ENCODE data around the gene SLC26A1.

SLC26A1 gene

DNA sequence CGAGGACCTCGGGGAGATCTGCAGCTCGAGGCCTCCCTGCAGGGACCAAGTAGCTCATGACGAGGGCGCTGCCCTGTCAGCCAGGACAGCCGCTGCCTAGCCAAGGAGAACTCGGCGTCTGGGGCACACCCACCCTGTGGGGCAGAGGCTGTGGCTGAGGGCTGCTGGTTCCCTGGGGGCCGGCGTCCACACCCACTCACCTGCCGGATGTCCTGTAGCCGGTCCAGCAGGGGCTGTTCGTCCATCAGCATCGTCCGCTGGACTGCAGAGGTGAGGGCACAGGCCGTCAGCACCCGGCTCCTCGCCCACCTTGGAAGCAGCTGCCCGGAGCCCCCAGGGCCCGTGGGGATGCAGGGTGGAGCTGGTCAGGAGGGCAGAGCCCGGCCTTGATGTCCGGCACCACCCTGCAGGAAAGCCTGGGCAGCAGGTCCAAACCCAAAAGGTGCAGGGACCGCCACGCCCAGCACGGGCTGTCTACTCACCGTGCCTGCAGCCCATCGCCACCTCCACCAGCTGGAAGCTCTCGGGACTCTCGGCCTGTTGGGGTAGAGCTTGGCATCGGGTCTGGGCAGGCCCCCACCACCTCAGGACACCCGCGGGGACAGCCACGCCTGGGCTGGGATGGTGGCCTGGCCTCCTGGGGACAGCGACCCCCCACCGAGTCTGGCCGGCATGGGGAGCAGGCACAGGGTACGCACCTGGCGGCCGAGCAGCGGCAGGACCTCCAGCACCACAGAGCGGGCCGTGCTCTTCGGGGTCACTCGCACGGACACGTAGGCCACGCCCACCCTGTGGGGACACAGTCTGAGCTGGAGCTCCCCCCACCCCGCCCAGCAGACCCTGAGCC, 26.7 kb downstream of the SLC26A1 start:
- Histone ChIP-seq H4K20me1 (ENCODE audit: insufficient read depth, low read length) (no peaks in the 10 kb centered on the region), H3K36me3 (ENCODE audit: insufficient read depth, low read length) (no peaks in the 10 kb centered on the region), H3F3A (ENCODE audit: insufficient read depth, low read length) (no peaks in the 10 kb centered on the region)

GRCh38 chr4:965766-966134, 27.5 kb downstream of the SLC26A1 start:
- TF ChIP-seq EZH2 (IDR thresholded peaks at IDR 0.05; ENCODE audit: borderline replicate concordance, low read length) (no peak), CTCF (IDR thresholded peaks at IDR 0.05; ENCODE audit: low read length) (no peak)
- no peaks in the 10 kb centered on the region for H3K9me2 ChIP-seq (ENCODE audit: low read depth, low read length)

More for the DNA sequence above, 26.7 kb downstream of the SLC26A1 start:
- Histone ChIP-seq H3K4me1 (ENCODE audit: insufficient read depth, low read length, severe bottlenecking) (peaks cover 3% of the 10 kb centered on the region), H3K4me2 (ENCODE audit: low read length) (no peak overlapping the region), H3K79me2 (ENCODE audit: insufficient read depth, low read length) (no peaks in the 10 kb centered on the region), H3K4me3 (ENCODE audit: low read depth, low read length, poor library complexity, severe bottlenecking) (no peak overlapping the region), H3K27me3 (ENCODE audit: insufficient read depth, low read length) (no peaks in the 10 kb centered on the region), H2AFZ (ENCODE audit: low read length) (no peak overlapping the region), H3K27ac (ENCODE audit: low read depth, low read length, poor library complexity, severe bottlenecking) (no peak overlapping the region), H3K9ac (ENCODE audit: low read length) (no peak overlapping the region), H3K9me3 (ENCODE audit: low read length) (no peaks in the 10 kb centered on the region), H3K9me2 (ENCODE audit: low read depth, low read length) (no peaks in the 10 kb centered on the region)
- no peak for TF ChIP-seq CTCF (IDR thresholded peaks at IDR 0.05; ENCODE audit: low read length)

DNA sequence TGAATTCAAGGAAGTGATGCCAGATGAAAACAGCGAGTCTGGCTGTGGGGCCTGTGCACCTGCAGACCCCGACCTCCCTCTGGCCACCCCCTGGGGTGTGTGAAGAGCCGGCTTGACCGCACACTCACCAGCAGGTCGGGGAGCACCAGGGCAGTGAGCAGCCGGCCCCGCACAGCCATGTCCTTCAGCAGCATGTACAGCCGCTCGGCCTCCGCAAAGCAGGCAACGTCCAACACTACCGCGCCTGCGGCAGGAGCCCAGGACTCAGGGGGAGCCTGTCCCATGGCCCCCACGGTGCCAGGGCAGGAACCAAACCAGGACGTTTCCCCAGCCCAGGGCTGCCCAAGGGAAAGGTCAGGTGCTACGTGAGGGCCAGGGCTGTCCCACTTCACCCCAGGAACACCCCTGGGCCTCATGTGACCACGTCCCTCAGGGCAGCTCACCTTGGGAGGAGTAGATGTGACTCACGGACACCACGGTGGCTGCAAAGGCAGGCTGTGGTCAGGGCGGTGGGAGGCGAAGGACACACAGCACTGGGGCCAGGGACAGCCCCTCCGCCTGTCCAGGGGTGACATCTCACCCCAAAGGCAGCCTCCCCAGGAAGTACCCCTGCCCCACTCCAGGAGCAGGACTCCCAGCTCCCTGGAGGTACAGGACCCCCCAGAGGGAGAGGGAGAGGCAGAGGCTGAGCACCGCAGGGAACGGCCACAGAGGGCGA, 28.0 kb downstream of the SLC26A1 start:
- Histone ChIP-seq H4K20me1 (ENCODE audit: insufficient read depth, low read length) (no peaks in the 10 kb centered on the region), H3K36me3 (ENCODE audit: insufficient read depth, low read length) (no peaks in the 10 kb centered on the region), H3K9me2 (ENCODE audit: low read depth, low read length) (no peaks in the 10 kb centered on the region), H3K4me2 (ENCODE audit: low read length) (no peak overlapping the region), H3K9me3 (ENCODE audit: low read length) (no peaks in the 10 kb centered on the region), H3K9ac (ENCODE audit: low read length) (no peak overlapping the region), H2AFZ (ENCODE audit: low read length) (no peak overlapping the region), H3K79me2 (ENCODE audit: insufficient read depth, low read length) (no peaks in the 10 kb centered on the region), H3K27ac (ENCODE audit: low read depth, low read length, poor library complexity, severe bottlenecking) (no peak overlapping the region), H3F3A (ENCODE audit: insufficient read depth, low read length) (no peaks in the 10 kb centered on the region), H3K4me3 (ENCODE audit: low read depth, low read length, poor library complexity, severe bottlenecking) (no peak overlapping the region), H3K4me1 (ENCODE audit: insufficient read depth, low read length, severe bottlenecking) (peaks cover 3% of the 10 kb centered on the region), H3K27me3 (ENCODE audit: insufficient read depth, low read length) (no peaks in the 10 kb centered on the region)
- TF ChIP-seq CTCF (IDR thresholded peaks at IDR 0.05; ENCODE audit: low read length): no peak

More at GRCh38 chr4:965766-966134, 27.5 kb downstream of the SLC26A1 start:
- Histone ChIP-seq H3K79me2 (ENCODE audit: insufficient read depth, low read length) (no peaks in the 10 kb centered on the region), H3K27me3 (ENCODE audit: insufficient read depth, low read length) (no peaks in the 10 kb centered on the region), H2AFZ (ENCODE audit: low read length) (no peak overlapping the region), H3K9ac (ENCODE audit: low read length) (no peak overlapping the region), H3K27ac (ENCODE audit: low read depth, low read length, poor library complexity, severe bottlenecking) (no peak overlapping the region), H3K36me3 (ENCODE audit: insufficient read depth, low read length) (no peaks in the 10 kb centered on the region), H3F3A (ENCODE audit: insufficient read depth, low read length) (no peaks in the 10 kb centered on the region), H3K4me1 (ENCODE audit: insufficient read depth, low read length, severe bottlenecking) (peaks cover 3% of the 10 kb centered on the region), H4K20me1 (ENCODE audit: insufficient read depth, low read length) (no peaks in the 10 kb centered on the region), H3K4me3 (ENCODE audit: low read depth, low read length, poor library complexity, severe bottlenecking) (no peak overlapping the region), H3K9me3 (ENCODE audit: low read length) (no peaks in the 10 kb centered on the region), H3K4me2 (ENCODE audit: low read length) (no peak overlapping the region)
